Lower lobe of right lung (tissue), 2 donors: ENCODE measurements around the gene NUTM1. TPM values are rescaled to one million over a fixed set of nuclear protein-coding genes. Genes with fewer than 3 reads are reported as not detected.

Source experiments
- ATAC-seq, 2 donors: fragments of 200-7000 bp; cut with Tn5 transposase; one replicate each; pipeline ENCODE4 v1.9.1; 2020 to 2022; ENCODE audit warnings: mild to moderate bottlenecking in 2 of 2, moderate library complexity in 2 of 2
- DNase-seq: peaks from one replicate; pipeline ENCODE4 v3.0.0-alpha.2; 2020
- H3K27ac ChIP-seq: fragments of 200-600 bp; one replicate; pipeline ENCODE4 v1.8.0; 2022
- H3K27me3 ChIP-seq: fragments of 200-600 bp; one replicate; pipeline ENCODE4 v1.8.0; 2022; ENCODE audit warnings: low read depth
- H3K36me3 ChIP-seq: fragments of 200-600 bp; one replicate; pipeline ENCODE4 v1.8.0; 2022; ENCODE audit warnings: mild to moderate bottlenecking
- H3K4me1 ChIP-seq: fragments of 200-600 bp; one replicate; pipeline ENCODE4 v1.8.0; 2022
- H3K4me3 ChIP-seq: fragments of 200-600 bp; one replicate; pipeline ENCODE4 v1.8.0; 2022; ENCODE audit warnings: mild to moderate bottlenecking
- H3K9me3 ChIP-seq: fragments of 200-600 bp; one replicate; pipeline ENCODE4 v1.8.0; 2022
- intact Hi-C: fragments of 100-400 bp; cut with DNase I; formaldehyde crosslinking; loops from one replicate; pipeline ENCODE4 v1.11.0; 2022
- total RNA-seq: library from RNA; stranded (reverse); fragmentation: NEBNext Ultra II Directional; extraction: Animal tissue kit (Norgen Biotek cat#: 25700); gene quantifications from one replicate; pipeline ENCODE4 v1.2.1, GENCODE V29; 2021
- TF ChIP-seq, protein P1 (sequence below): fragments of 200-600 bp; IDR thresholded peaks from one replicate; pipeline ENCODE4 v1.8.0; 2022; ENCODE audit warnings: antibody characterized with exemption, mild to moderate bottlenecking
- donor health status: DM: no; HTN: yes; CAD: no; lungs with severe emphysema.

Gene NUTM1
- total RNA-seq, 1 donor from 2014 or later: not detected

DNA sequence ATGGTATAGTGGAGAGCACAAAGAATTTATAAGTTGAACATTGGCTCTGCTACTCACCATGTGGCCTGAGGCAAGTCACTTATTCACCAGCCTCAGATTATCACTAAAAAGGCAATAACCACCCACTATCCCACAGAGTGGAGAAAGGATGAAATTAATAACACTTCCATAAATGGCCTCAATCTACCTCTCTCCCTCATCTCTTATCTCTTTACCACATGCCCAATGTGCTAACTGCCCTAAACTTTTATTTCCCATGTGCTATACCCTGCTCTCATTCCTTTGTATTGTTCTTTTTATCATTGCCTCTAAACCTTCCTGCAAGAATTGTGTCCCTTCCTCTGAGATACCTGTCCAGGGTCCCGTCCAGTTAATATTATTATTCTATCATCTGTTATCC, 31.6 kb upstream of the NUTM1 start:
- Histone ChIP-seq H3K4me3 (no peak overlapping the region), H3K27ac (no peak overlapping the region), H3K36me3 (peaks cover 7% of the 10 kb centered on the region), H3K9me3 (no peaks in the 10 kb centered on the region), H3K4me1 (peaks cover 3% of the 10 kb centered on the region), H3K27me3 (no peaks in the 10 kb centered on the region)
- DNase-seq (no peak), ATAC-seq (no peak)
- TF ChIP-seq, protein P1, sequence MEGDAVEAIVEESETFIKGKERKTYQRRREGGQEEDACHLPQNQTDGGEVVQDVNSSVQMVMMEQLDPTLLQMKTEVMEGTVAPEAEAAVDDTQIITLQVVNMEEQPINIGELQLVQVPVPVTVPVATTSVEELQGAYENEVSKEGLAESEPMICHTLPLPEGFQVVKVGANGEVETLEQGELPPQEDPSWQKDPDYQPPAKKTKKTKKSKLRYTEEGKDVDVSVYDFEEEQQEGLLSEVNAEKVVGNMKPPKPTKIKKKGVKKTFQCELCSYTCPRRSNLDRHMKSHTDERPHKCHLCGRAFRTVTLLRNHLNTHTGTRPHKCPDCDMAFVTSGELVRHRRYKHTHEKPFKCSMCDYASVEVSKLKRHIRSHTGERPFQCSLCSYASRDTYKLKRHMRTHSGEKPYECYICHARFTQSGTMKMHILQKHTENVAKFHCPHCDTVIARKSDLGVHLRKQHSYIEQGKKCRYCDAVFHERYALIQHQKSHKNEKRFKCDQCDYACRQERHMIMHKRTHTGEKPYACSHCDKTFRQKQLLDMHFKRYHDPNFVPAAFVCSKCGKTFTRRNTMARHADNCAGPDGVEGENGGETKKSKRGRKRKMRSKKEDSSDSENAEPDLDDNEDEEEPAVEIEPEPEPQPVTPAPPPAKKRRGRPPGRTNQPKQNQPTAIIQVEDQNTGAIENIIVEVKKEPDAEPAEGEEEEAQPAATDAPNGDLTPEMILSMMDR: no peak
- intact Hi-C loops: no loop called here

DNA sequence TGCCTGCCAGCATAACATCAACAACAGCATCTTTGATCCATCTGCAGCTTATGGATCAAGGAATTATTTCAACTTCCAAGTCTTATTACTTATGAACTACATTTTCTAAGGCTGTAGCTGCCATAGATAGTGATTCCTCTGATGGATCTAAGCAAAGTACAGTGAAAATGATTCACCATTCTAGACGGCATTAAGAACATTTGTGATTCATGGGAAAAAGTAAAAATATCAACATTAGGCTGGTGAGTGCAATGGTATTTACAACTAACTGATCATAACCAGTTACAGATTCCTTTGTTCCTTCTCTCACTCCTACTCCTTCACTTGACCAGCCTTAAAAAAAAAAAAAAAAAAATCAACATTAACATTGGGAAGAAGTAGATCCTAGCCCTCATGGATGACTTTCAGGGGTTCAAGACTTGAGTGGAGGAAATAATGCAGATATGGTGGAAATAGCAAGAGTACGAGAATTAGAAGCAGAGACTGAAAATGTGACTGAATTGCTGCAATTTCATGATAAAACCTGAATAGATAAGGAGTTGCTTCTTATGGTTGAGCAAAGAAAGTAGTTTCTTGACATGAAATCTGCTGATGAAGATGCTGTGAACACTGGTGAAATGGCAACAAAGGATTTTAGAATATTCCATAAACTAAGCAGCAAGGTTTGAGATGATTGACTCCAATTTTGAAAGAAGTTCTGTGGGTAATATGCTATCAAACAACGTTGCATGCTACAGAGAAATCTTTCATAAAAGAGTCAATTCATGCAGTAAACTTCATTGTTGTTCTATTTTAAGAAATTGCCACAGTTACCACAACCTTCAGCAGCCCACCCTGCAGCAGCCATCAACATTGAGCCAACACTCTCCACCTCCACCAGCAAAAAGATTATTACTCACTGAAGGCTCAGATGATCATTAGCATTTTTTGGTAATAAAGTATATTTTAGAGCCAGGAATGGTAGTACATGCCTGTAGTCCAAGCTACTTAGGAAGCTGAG, 28.3 kb upstream of the NUTM1 start:
- ATAC-seq (no peak), DNase-seq (no peak)
- peaks cover 7% of the 10 kb centered on the region for H3K36me3 ChIP-seq
- no peaks in the 10 kb centered on the region for H3K9me3 ChIP-seq
- TF ChIP-seq, protein P1: no peak
- peaks cover 31% of the 10 kb centered on the region for H3K4me1 ChIP-seq
- H3K27me3 ChIP-seq: no peaks in the 10 kb centered on the region
- H3K4me3 ChIP-seq: no peak overlapping the region
- no peak overlapping the region for H3K27ac ChIP-seq
- intact Hi-C loops: no loop called here

DNA sequence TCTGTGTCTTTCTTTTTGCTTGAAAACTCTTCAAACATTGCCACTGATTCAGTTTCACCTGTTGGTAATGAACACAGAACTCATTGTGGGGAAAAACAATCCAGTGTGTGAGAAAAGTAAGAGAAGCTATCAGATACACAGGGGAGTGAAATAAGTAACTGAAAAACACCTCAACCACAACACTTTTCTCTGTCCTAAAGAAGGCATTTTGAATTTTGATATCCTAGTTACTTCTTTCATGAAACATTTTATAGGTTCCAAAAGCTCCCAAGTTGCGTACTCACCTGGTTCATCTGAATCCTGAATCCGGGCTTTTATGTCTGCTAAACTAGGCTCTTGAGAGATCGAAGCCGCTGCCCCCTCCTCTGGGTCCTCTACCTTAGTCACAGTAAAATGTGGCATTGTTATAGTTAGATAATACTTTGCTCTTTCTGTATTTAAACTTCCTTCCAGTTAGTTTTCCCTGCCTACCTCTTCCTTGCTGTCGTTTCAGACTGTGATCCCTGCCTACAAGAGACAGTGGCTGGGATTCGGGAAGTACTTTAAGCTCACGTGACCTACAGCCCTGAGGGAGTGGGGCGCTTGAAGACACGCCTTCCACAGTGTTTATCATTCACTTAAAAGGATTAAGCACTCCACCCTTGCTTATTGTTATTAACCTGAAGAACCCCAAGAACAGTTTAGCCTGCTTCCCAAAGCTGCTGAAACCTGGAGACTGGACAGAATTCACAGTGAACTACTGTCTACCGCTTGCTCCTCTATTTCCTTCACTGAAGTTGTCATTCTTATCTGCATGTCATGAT, 24.6 kb upstream of the NUTM1 start:
- intact Hi-C loops: no loop called here
- H3K36me3 ChIP-seq: peaks cover 7% of the 10 kb centered on the region

DNA sequence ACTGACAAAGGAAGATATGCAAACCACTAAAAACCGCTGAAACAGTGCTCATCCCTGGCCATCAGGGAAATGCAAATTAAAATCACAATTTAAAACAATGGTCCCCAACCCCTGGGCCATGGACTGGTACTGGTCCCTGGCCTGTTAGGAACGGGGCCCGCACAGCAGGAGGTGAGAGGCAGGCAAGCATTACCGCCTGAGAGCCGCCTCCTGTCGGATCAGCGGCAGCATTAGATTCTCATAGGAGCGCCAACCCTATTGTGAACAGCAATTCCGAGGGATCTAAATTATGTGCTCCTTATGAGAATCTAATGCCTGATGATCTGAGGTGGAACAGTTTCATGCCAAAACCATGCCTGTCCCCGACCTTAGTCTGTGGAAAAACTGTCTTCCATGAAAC, 19.9 kb upstream of the NUTM1 start:
- intact Hi-C loops: no loop called here
- Histone ChIP-seq H3K27ac (no peak overlapping the region), H3K27me3 (no peaks in the 10 kb centered on the region), H3K9me3 (no peaks in the 10 kb centered on the region), H3K4me3 (no peak overlapping the region), H3K36me3 (no peaks in the 10 kb centered on the region), H3K4me1 (peaks cover 11% of the 10 kb centered on the region)
- DNase-seq: no peak
- ATAC-seq: no peak
- TF ChIP-seq, protein P1: no peak

More for the DNA sequence above, 24.6 kb upstream of the NUTM1 start:
- DNase-seq (peak; percentile 71), ATAC-seq (peak; percentile 96 to 99)
- no peaks in the 10 kb centered on the region for H3K9me3 ChIP-seq
- H3K4me3 ChIP-seq: peak overlapping the region; percentile 61
- H3K27ac ChIP-seq: peak overlapping the region; percentile 71
- no peaks in the 10 kb centered on the region for H3K27me3 ChIP-seq
- TF ChIP-seq, protein P1: no peak
- H3K4me1 ChIP-seq: peaks cover 31% of the 10 kb centered on the region

DNA sequence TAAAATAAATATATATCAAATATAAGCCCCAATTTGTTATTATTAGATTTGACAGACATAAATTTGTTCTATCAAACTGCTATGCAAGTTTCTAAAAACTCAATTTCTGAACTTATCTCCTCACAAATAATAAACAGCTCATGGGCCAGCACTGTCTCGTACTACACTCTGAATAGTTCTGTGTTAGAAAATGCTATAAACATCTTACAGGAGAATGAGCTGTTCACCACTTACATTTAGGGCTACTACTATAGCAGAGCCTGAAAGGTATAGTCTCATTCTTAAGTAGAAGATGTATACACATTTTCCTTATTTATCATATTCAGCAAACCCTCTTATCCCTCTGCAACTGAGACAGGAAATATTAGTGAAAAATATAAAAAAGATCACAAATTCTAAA, 18.2 kb upstream of the NUTM1 start:
- Histone ChIP-seq H3K4me1 (no peaks in the 10 kb centered on the region), H3K27ac (no peak overlapping the region), H3K36me3 (no peaks in the 10 kb centered on the region), H3K27me3 (no peaks in the 10 kb centered on the region), H3K4me3 (no peak overlapping the region), H3K9me3 (no peaks in the 10 kb centered on the region)
- TF ChIP-seq, protein P1: no peak
- no peak for DNase-seq
- intact Hi-C loops: no loop called here
- ATAC-seq: no peak
